ENCODE data around the gene ABCD3.
"Not testable (repeated sequence)": the region's sequence is repeated elsewhere in the genome, so short reads cannot be mapped to it uniquely, and the experiment has no call there.

Gene ABCD3

GRCh38 chr1:94549706-94550105 lies 131.5 kb downstream of the ABCD3 start:
- no peak for DNase-seq (ENCODE audit: low spot score)

- DNase-seq (ENCODE audit: low spot score), result no peak
Observed at GRCh38 chr1:94550396-94550795, 132.2 kb downstream of the ABCD3 start.

- DNase-seq (ENCODE audit: low spot score), result no peak
Observed at GRCh38 chr1:94550800-94551241, 132.6 kb downstream of the ABCD3 start.

GRCh38 chr1:94551449-94551848 lies 133.3 kb downstream of the ABCD3 start:
- no peak for DNase-seq (ENCODE audit: low spot score)

- no peak for DNase-seq (ENCODE audit: low spot score)
Observed at GRCh38 chr1:94552071-94552586, 133.9 kb downstream of the ABCD3 start.

GRCh38 chr1:94553323-94553730 lies 135.1 kb downstream of the ABCD3 start:
- DNase-seq (ENCODE audit: low spot score), result no peak

- no peak for DNase-seq (ENCODE audit: low spot score)
Observed at GRCh38 chr1:94553931-94554330, 135.7 kb downstream of the ABCD3 start.

- no peak for DNase-seq (ENCODE audit: low spot score)
Observed at GRCh38 chr1:94554580-94554979, 136.4 kb downstream of the ABCD3 start.

GRCh38 chr1:94555091-94555490 lies 136.9 kb downstream of the ABCD3 start:
- DNase-seq (ENCODE audit: low spot score), result no peak

GRCh38 chr1:94559921-94560320 lies 141.7 kb downstream of the ABCD3 start:
- DNase-seq (ENCODE audit: low spot score), result no peak

- DNase-seq (ENCODE audit: low spot score), result no peak
Observed at GRCh38 chr1:94560333-94560732, 142.1 kb downstream of the ABCD3 start.

- DNase-seq (ENCODE audit: low spot score), result no peak
Observed at GRCh38 chr1:94562519-94563260, 144.5 kb downstream of the ABCD3 start.

- DNase-seq (ENCODE audit: low spot score), result no peak
Observed at GRCh38 chr1:94565901-94566300, 147.7 kb downstream of the ABCD3 start.

- DNase-seq (ENCODE audit: low spot score), result not testable (repeated sequence)
Observed at GRCh38 chr1:94566436-94566835, 148.2 kb downstream of the ABCD3 start.

GRCh38 chr1:94567975-94568607 lies 149.9 kb downstream of the ABCD3 start:
- not testable (repeated sequence) for DNase-seq (ENCODE audit: low spot score)
